HepG2 (cell line): ENCODE data around the gene UCN. TPM values are rescaled to one million over a fixed set of nuclear protein-coding genes. Genes with fewer than 3 reads are reported as not detected.

ENCODE experiments used
- AGO1 ChIP-seq: fragments of 200-400 bp; formaldehyde crosslinking; IDR thresholded peaks from 2 replicates; pipeline ENCODE4 v1.6.1; 2017; ENCODE audit warnings: mild to moderate bottlenecking, low read depth, low read length, moderate library complexity; ENCODE audit not compliant: poor library complexity, severe bottlenecking
- ATF5 ChIP-seq: sonication (generic); formaldehyde crosslinking; IDR thresholded peaks from 2 replicates; pipeline ENCODE4 v1.4.0; 2020; ENCODE audit warnings: mild to moderate bottlenecking, low read depth, missing genetic modification reagents
- CCDC6 ChIP-seq: sonication (generic); formaldehyde crosslinking; IDR thresholded peaks from 2 replicates; pipeline ENCODE4 v1.8.1; 2022; ENCODE audit warnings: mild to moderate bottlenecking, missing genetic modification reagents, moderate library complexity
- HMGA1 ChIP-seq: sonication (generic); formaldehyde crosslinking; conservative IDR thresholded peaks from 2 replicates; pipeline ENCODE4 v1.4.0; 2020; ENCODE audit warnings: missing genetic modification reagents
- KIAA2018 ChIP-seq: sonication (generic); formaldehyde crosslinking; IDR thresholded peaks from 2 replicates; pipeline ENCODE4 v1.5.0; 2020; ENCODE audit warnings: mild to moderate bottlenecking, missing genetic modification reagents, borderline replicate concordance
- PAX8 ChIP-seq: sonication (generic); formaldehyde crosslinking; IDR thresholded peaks from 2 replicates; pipeline ENCODE4 v1.8.0; 2022; ENCODE audit warnings: mild to moderate bottlenecking, missing genetic modification reagents, borderline replicate concordance
- SP2 ChIP-seq: sonication (generic); formaldehyde crosslinking; IDR thresholded peaks from 2 replicates; pipeline ENCODE4 v1.5.1; 2020; ENCODE audit warnings: mild to moderate bottlenecking, missing genetic modification reagents
- TRIM24 ChIP-seq: sonication (generic); formaldehyde crosslinking; IDR thresholded peaks from 2 replicates; pipeline ENCODE4 v1.8.0; 2022; ENCODE audit warnings: mild to moderate bottlenecking, missing genetic modification reagents
- ZBTB43 ChIP-seq: sonication (generic); formaldehyde crosslinking; conservative IDR thresholded peaks from 2 replicates; pipeline ENCODE4 v1.4.0; 2020; ENCODE audit warnings: missing genetic modification reagents
- ZNF136 ChIP-seq: sonication (generic); formaldehyde crosslinking; IDR thresholded peaks from 2 replicates; pipeline ENCODE4 v1.8.1; 2022; ENCODE audit warnings: low read depth, mild to moderate bottlenecking, moderate library complexity, missing genetic modification reagents
- ZNF576 ChIP-seq: sonication (generic); formaldehyde crosslinking; IDR thresholded peaks from 2 replicates; pipeline ENCODE4 v1.4.0; 2020; ENCODE audit warnings: mild to moderate bottlenecking, missing genetic modification reagents
- ZNF781 ChIP-seq: sonication (generic); formaldehyde crosslinking; IDR thresholded peaks from 2 replicates; pipeline ENCODE4 v1.5.1; 2020; ENCODE audit warnings: borderline replicate concordance, mild to moderate bottlenecking, missing genetic modification reagents; ENCODE audit errors: not compliant biosample characterization
- ZNF83 ChIP-seq: sonication (generic); formaldehyde crosslinking; IDR thresholded peaks from 2 replicates; pipeline ENCODE4 v1.4.0; 2020; ENCODE audit warnings: missing genetic modification reagents, mild to moderate bottlenecking, borderline replicate concordance
- ZSCAN25 ChIP-seq: sonication (generic); formaldehyde crosslinking; IDR thresholded peaks from 2 replicates; pipeline ENCODE4 v1.8.0; 2022; ENCODE audit warnings: mild to moderate bottlenecking, missing genetic modification reagents
- ZSCAN5A ChIP-seq: sonication (generic); formaldehyde crosslinking; IDR thresholded peaks from 2 replicates; pipeline ENCODE4 v1.8.0; 2022; ENCODE audit warnings: mild to moderate bottlenecking, missing genetic modification reagents, borderline replicate concordance
- polyA plus RNA-seq, 8 experiments: library from polyadenylated mRNA; depleted of rRNA in 3 of 8; stranded (reverse) in 7 of 8; unstranded in 1 of 8; fragments of >200 nt; fragmentation: Illumina TruSeq in 4 of 8; extraction: Trizol in 4 of 8; gene quantifications; 2 replicates each; pipeline versions ENCODE4 v1.2.1 to v1.2.3, GENCODE V29; 2011 to 2016; ENCODE audit warnings: low read depth in 4 of 8, missing spikeins in 1 of 8, mixed read lengths in 1 of 8; ENCODE audit not compliant: insufficient read depth in 1 of 8
- total RNA-seq, 5 experiments: library from RNA; depleted of rRNA; stranded (reverse); fragments of >200 nt; fragmentation: Illumina TruSeq; extraction: Trizol; gene quantifications; 2 replicates each; pipeline ENCODE4 v1.2.3, GENCODE V29; 2016; ENCODE audit warnings: low read depth in 1 of 5

UCN gene
- total and polyA plus RNA-seq, 2 of the 13 experiments (the other 11 are each of a cell fraction or from before 2014, with no cell fraction given): 1.2 to 2.3 TPM

GRCh38 chr2:27320958-27321543, 12.8 kb upstream of the UCN start (continued):
- TF ChIP-seq ZNF83 (CRISPR knock-in tag) (no peak), PAX8 (CRISPR knock-in tag) (no peak), ZSCAN5A (CRISPR knock-in tag) (no peak), ZBTB43 (no peak), SP2 (CRISPR knock-in tag) (no peak), AGO1 (no peak), KIAA2018 (CRISPR knock-in tag) (no peak), ZSCAN25 (CRISPR knock-in tag) (peak; percentile 83), ZNF576 (no peak), ZNF136 (CRISPR knock-in tag) (peak; percentile 79), ZNF781 (CRISPR knock-in tag) (no peak), CCDC6 (CRISPR knock-in tag) (0 out of 2 replicates have a peak, but pooled peaks have one; percentile 33), TRIM24 (CRISPR knock-in tag) (no peak), ATF5 (no peak), HMGA1 (no peak)
